Ascending aorta (tissue), 2 donors: ENCODE measurements around the gene RYK. TPM values are rescaled to one million over a fixed set of nuclear protein-coding genes. Genes with fewer than 3 reads are reported as not detected.
A peak's percentile ranks its signal among the peaks of the same experiment; 100 is the strongest.

Source experiments
- DNase-seq, 2 donors: peaks; one replicate each; pipeline ENCODE4 v3.0.0-alpha.2; 2019; ENCODE audit warnings: low spot score in 2 of 2
- H3K27ac ChIP-seq, 2 donors: fragments of 200-600 bp; sonication (generic); one replicate each; pipeline ENCODE4 v1.5.1; 2016 to 2017; ENCODE audit warnings: mild to moderate bottlenecking in 1 of 2
- H3K27me3 ChIP-seq: fragments of 200-600 bp; sonication (generic); one replicate; pipeline ENCODE4 v1.5.1; 2017
- H3K36me3 ChIP-seq, 2 donors: fragments of 200-600 bp; sonication (generic); one replicate each; pipeline ENCODE4 v1.5.1; 2016
- H3K4me1 ChIP-seq, 2 donors: fragments of 200-600 bp; sonication (generic); one replicate each; pipeline ENCODE4 v1.5.1; 2016 to 2017; ENCODE audit warnings: mild to moderate bottlenecking in 1 of 2
- H3K4me3 ChIP-seq, 2 donors: fragments of 200-600 bp; sonication (generic); one replicate each; pipeline ENCODE4 v1.5.1; 2016 to 2017; ENCODE audit warnings: mild to moderate bottlenecking in 1 of 2
- H3K9me3 ChIP-seq, 2 donors: fragments of 200-600 bp; sonication (generic); one replicate each; pipeline ENCODE4 v1.5.1; 2016
- CTCF ChIP-seq, 3 experiments: fragments of 200-600 bp in 2 of 3; fragments of 450-650 bp in 1 of 3; sonication (generic) in 2 of 3; IDR thresholded peaks; one replicate each; pipeline ENCODE4 v1.5.1; 2016 to 2019; ENCODE audit warnings: antibody characterized with exemption in 3 of 3, mild to moderate bottlenecking in 1 of 3, moderate library complexity in 1 of 3
- intact Hi-C: fragments of 100-400 bp; cut with DNase I; formaldehyde crosslinking; loops from one replicate; pipeline ENCODE4 v1.15.1; 2023
- total RNA-seq: library from RNA; depleted of rRNA; stranded (reverse); fragments of >200 nt; gene quantifications from one replicate; pipeline ENCODE4 v1.1.0, GENCODE V29; 2016

Gene RYK
- total RNA-seq, 1 donor from 2014 or later, result 13.5 TPM

GRCh38 chr3:134153761-134154160 is 96.9 kb downstream of the RYK start:
- no peak for TF ChIP-seq CTCF (IDR thresholded peaks at IDR 0.05)
- peaks cover 0 to 2% of the 10 kb centered on the region in 2 donors for H3K4me1 ChIP-seq
- intact Hi-C loops, result no loop called here
- no peaks in the 10 kb centered on the region for H3K9me3 ChIP-seq
- H3K36me3 ChIP-seq, result peaks cover 16 to 58% of the 10 kb centered on the region in 2 donors
- no peaks in the 10 kb centered on the region for H3K27me3 ChIP-seq
- no peak overlapping the region for H3K4me3 ChIP-seq
- H3K27ac ChIP-seq, result no peak overlapping the region
- DNase-seq, result no peak

- peak overlapping the region in 1 of 2 donors; percentile 3 for H3K27ac ChIP-seq
- TF ChIP-seq CTCF (IDR thresholded peaks at IDR 0.05), result no peak
- peaks cover 0 to 2% of the 10 kb centered on the region in 2 donors for H3K4me1 ChIP-seq
- H3K4me3 ChIP-seq, result no peak overlapping the region
- intact Hi-C loops, result no loop called here
- DNase-seq, result no peak
- no peaks in the 10 kb centered on the region for H3K9me3 ChIP-seq
- peaks cover 9 to 28% of the 10 kb centered on the region in 2 donors for H3K36me3 ChIP-seq
- H3K27me3 ChIP-seq, result no peaks in the 10 kb centered on the region
Observed at GRCh38 chr3:134150476-134150875, 100.2 kb downstream of the RYK start.

GRCh38 chr3:134149286-134149685 is 101.4 kb downstream of the RYK start:
- H3K4me3 ChIP-seq, result no peak overlapping the region
- no peaks in the 10 kb centered on the region for H3K27me3 ChIP-seq
- intact Hi-C loops, result no loop called here
- peaks cover 0 to 2% of the 10 kb centered on the region in 2 donors for H3K4me1 ChIP-seq
- peaks cover 9 to 16% of the 10 kb centered on the region in 2 donors for H3K36me3 ChIP-seq
- no peaks in the 10 kb centered on the region for H3K9me3 ChIP-seq
- TF ChIP-seq CTCF (IDR thresholded peaks at IDR 0.05), result no peak
- no peak overlapping the region for H3K27ac ChIP-seq
- no peak for DNase-seq

GRCh38 chr3:134148534-134148933 is 102.1 kb downstream of the RYK start:
- Histone ChIP-seq H3K4me1 (peaks cover 0 to 2% of the 10 kb centered on the region in 2 donors), H3K9me3 (no peaks in the 10 kb centered on the region), H3K36me3 (peaks cover 3 to 8% of the 10 kb centered on the region in 2 donors), H3K27ac (no peak overlapping the region), H3K4me3 (no peak overlapping the region), H3K27me3 (no peaks in the 10 kb centered on the region)
- intact Hi-C loops, result no loop called here
- DNase-seq, result no peak
- no peak for TF ChIP-seq CTCF (IDR thresholded peaks at IDR 0.05)

GRCh38 chr3:134147411-134147810 is 103.2 kb downstream of the RYK start:
- H3K36me3 ChIP-seq, result peaks cover 0 to 5% of the 10 kb centered on the region in 2 donors
- peaks cover 0 to 2% of the 10 kb centered on the region in 2 donors for H3K4me1 ChIP-seq
- no peaks in the 10 kb centered on the region for H3K9me3 ChIP-seq
- no peak for DNase-seq
- intact Hi-C loops, result no loop called here
- H3K4me3 ChIP-seq, result no peak overlapping the region
- no peak overlapping the region for H3K27ac ChIP-seq
- no peak for TF ChIP-seq CTCF (IDR thresholded peaks at IDR 0.05)
- no peaks in the 10 kb centered on the region for H3K27me3 ChIP-seq

- Histone ChIP-seq H3K4me1 (peaks cover 0 to 2% of the 10 kb centered on the region in 2 donors), H3K27ac (no peak overlapping the region), H3K27me3 (no peaks in the 10 kb centered on the region), H3K36me3 (peaks cover 0 to 5% of the 10 kb centered on the region in 2 donors), H3K4me3 (no peak overlapping the region), H3K9me3 (peaks cover 0 to 4% of the 10 kb centered on the region in 2 donors)
- intact Hi-C loops, result no loop called here
- no peak for TF ChIP-seq CTCF (IDR thresholded peaks at IDR 0.05)
- DNase-seq, result no peak
Observed at GRCh38 chr3:134146666-134147065, 104.0 kb downstream of the RYK start.
